Activated T-cell treated with anti-CD3 and anti-CD28 coated beads, Interleukin-2, amount 50 U/mL, for 1 hour (primary cell): Measurements from ENCODE around the gene ZCCHC3.
"Not testable (repeated sequence)": the region's sequence is repeated elsewhere in the genome, so short reads cannot be mapped to it uniquely, and the experiment has no call there.

Source experiments
- DNase-seq: peaks from one replicate; pipeline ENCODE4 v3.0.0-alpha.2; 2020

Gene ZCCHC3, protein sequence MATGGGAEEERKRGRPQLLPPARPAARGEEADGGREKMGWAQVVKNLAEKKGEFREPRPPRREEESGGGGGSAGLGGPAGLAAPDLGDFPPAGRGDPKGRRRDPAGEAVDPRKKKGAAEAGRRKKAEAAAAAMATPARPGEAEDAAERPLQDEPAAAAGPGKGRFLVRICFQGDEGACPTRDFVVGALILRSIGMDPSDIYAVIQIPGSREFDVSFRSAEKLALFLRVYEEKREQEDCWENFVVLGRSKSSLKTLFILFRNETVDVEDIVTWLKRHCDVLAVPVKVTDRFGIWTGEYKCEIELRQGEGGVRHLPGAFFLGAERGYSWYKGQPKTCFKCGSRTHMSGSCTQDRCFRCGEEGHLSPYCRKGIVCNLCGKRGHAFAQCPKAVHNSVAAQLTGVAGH

DNA sequence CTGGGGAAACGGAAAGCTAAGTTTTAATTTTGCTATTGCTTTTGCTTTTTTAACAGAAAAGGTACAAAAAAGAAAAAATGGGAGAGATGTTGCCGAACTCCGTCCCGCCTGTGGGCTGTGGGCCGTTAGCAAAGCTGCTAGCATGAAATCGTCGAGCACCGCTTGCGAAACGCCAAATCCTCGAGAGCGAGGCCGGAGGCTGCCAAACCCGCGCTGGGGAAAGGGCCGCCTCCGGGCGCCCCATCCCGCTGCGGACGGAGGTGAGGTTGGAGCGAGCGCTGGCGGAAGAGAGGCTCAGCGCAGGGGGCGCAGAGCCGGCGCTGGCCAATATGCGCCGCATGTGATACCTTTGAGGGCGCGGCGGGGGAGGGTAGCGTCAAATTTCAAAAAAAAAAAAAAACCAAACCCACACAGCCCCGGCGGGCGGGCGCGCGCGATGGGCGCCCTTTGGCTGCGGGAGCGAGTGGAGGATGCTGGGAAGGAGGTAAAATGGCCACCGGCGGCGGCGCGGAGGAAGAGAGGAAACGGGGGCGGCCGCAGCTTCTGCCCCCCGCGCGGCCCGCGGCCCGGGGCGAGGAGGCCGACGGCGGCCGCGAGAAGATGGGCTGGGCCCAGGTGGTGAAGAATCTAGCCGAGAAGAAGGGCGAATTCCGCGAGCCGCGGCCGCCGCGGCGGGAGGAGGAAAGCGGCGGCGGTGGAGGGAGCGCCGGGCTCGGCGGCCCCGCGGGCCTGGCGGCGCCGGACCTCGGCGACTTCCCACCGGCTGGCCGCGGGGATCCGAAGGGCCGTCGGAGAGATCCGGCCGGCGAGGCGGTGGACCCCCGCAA is at the start of gene ZCCHC3:
ZCCHC3 (plus strand) TSS at position 473 of the 827 bp plus-strand sequence; CDS start at position 490, 17 bp downstream.
- DNase-seq, result peak; percentile 82

DNA sequence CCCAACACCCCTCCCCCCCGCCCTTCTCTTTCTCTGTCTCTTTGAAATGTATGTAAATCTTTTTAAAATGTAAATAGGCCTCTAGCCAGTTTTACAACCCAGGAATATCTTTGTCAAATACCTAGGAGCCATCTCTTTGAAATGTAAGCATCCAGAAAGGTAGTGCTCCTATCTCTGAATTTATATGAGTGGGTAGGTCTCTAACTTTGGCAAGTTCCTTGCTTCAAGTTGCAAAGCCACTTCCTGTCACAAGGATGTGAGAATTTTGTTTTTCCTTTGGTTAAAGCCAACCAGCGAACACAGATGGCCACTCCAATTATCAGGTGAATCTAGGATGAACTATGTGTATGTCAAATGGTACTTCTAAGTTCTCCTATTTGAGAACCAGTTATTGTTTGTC is 46.0 kb upstream of the ZCCHC3 start:
- no peak for DNase-seq

DNA sequence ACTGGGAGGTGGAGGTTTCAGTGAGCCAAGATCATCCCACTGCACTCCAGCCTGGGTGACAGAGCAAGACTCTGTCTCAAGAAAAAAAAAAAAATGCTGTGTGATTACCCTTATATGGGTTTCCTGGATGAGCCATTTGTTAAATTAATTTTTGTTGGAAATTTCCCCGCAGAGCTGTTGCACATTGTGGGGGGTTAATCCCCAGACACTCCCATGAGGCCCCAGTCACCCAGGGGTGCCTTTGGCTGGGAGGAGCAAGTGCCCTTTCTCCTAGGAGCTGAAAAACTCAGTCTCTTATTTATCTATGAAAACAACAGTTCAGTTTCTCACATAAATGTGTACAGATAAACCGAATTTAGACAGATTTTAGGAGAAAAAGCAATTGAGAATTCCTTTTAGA is 44.6 kb upstream of the ZCCHC3 start:
- no peak for DNase-seq

DNA sequence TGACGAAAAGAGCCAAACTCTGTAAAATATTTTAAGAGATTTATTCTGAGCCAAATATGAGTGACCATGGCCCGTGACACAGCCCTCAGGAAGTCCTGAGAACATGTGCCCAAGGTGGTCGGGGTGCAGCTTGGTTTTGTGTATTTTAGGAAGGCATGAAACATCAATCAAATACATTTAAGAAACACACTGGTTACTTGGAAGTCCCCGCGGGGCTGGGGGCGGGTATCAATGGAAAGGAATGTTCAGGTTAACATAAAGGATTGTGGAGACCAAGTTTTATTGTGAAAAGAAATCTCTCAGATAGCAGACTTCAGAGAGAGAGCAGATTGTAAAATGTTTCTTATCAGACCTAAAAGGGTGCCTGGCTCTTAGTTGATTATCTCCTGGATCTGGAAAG is 43.9 kb upstream of the ZCCHC3 start:
- not testable (repeated sequence) for DNase-seq

DNA sequence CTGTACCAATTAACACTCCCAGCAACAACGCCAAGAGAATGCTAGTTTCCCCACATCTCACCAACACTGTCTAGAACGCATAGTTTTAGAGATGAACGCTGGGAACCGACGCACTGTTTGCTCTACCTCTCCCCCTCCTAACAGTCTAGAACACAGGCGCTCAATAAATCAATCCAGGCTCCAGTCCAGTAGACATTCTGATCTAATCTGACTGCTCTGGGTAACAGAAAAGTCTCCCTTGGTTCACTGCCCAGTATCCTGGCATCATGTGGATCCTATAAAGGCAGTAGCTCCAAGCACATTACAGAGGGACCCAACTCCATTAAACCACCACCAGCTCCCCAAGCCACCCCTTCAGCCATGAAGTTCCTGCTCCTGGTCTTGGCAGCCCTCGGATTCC is 40.0 kb upstream of the ZCCHC3 start, which contains the start of gene DEFB132:
DEFB132 (plus strand) TSS at position 306 of the 400 bp plus-strand sequence; CDS start at position 361, 55 bp downstream.
- DNase-seq, result no peak

DNA sequence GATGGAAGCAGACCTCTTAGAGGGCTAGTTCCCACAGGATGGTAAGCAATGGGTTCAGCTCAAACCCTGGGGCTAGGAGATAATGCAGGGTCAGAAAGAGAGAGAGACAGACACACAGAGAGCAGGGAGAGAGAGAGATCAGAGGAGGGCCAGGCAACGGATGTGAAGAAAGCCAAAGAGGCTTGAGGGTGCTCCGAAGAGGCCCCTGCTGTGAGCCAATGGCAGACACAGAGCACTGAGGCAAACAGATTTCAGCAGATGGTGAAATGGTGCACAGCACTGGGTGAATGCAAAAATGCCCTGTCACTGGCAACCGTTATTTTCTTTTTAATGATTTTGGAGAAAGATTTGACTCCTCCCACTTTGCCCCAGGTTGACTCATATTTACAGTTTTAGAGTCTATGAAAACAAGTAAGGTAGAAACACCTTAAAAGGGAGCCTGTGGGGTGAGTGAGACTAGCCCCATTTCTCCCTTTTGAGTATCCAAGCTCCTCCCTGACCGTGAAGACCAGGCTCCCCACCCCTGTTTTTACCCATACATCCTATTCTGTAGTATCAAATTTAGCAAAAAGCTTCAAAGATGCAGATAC is 39.0 kb upstream of the ZCCHC3 start:
- no peak for DNase-seq

DNA sequence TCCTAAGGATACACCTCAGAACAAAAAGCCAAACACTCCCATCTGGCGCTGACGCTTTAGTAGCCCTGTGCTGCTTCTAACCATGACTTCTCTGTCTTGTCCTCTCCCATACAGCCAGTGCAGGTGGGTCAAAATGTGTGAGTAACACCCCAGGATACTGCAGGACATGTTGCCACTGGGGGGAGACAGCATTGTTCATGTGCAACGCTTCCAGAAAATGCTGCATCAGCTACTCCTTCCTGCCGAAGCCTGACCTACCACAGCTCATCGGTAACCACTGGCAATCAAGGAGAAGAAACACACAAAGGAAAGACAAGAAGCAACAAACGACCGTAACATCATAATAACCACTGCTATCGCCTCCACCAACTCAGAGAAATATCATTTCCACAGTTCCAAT is 38.4 kb upstream of the ZCCHC3 start:
- no peak for DNase-seq

DNA sequence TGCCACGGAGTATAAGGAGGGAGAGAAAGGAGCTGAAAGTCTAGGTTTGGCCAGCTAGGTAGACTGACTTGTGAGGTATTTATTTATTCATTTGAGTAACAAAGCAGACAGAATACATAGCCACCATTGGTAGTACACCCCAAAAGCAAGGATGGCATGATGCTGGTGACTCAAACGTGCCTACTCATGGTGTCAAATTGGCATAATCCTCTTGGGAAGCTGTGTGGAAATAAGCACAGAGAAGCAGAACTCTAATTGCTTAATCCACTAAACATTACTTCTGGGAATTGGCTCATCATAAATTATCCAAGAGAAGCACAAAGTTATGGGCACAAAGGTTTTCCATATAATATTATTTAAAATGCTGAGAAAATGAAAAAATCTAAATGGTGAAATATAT is 37.4 kb upstream of the ZCCHC3 start:
- DNase-seq, result no peak

DNA sequence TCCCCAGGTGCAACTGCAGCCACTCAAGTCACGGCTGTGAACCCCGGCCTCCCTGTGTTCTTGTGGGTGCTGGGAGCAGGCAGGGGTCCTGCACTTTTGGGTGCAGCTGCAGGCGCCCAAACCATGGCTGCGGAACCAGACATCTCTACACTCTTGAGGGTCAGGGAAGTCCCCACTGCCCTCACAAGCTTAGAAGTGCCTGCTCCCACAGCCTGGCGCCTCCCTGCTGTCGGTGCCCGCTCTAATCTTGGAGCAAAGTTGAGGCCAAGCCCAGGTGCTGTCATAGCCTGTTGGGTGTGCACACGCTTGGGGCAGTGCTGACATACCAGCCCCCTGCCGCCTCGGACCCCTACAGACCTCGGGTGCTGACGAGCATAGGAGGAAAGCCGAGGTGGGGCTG is 33.7 kb upstream of the ZCCHC3 start:
- no peak for DNase-seq

DNA sequence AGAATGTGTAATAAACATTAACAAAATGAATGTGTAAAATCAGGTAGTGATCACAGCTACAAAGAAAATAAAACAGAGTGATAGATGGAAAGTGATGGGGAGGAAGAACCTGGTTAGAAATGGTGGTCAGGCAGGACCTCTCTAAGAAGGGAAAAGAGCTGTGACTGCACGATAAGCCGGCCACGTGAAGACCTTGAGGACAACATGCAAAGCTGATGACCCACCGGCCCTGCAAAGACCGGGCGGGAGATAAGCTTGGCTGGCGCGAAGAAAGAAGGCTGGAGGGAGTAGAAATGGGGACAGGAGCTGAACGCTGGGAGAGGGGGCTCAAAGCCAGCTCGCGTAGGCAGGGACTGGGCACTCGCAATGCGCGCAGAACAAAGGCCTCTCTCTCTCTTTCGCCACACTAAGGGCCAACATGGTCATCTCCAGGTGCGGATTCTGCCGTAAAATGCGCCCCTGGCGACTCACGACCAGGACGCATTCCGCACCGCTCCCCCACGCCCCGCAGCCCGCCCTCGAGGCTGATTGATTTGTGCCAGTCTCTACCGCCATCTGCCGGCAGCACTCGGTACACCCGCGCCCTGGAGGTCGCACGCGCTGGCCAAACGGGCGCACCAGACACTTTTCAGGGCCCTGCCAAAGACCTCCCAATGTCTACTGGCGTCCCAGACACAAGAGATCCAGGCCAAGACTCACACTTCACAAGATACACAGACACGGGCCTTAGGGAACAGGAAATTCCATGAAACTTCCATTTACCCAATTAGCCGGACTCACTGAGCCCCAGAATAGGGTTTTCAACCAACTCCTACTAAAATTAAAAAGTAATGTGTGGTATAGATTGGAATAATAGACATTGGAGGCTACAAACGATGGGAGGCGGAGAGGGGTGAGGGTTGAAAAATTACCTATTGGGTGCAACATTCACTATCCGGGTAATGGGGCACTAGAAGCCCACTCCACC is 30.5 kb upstream of the ZCCHC3 start:
- peak; percentile 89 for DNase-seq

DNA sequence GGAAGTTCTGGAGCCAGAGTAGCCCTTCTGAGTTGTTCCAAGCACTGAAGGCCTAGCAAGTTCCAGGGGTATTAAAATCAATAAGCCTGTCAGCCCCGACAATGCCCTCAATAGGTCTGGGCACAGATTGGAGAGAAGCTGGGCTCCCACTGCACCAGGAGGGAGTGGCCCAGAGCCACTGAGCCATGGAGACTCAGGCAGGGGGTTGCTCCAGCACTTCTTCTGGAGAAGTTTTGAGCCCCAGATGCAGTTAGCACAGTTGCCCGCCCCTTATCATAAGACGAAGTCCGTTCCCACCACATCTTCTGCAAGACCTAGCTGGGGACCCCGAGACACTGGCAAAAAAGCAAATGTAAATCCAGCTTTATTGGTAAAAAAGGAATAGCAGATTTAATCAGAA is 26.9 kb upstream of the ZCCHC3 start:
- DNase-seq, result no peak

DNA sequence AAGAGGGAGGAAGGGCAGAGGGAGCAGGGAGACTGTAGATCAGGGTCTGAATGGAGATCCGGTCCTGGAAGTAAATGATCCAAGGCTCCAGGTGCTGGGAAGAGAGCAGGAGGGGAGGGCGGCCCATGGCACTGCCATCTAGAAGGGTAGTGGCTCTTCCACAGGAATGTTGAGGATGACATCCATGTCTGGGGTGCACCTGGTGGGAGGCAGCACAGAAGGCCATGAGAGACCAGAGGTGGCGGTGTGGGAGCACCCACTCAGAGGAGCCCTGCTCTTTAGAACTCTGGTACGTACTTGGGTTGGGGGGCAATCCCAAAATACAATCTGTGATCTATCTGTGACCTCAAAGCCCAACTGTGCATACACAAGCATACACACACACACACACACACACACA is 26.3 kb upstream of the ZCCHC3 start:
- no peak for DNase-seq

DNA sequence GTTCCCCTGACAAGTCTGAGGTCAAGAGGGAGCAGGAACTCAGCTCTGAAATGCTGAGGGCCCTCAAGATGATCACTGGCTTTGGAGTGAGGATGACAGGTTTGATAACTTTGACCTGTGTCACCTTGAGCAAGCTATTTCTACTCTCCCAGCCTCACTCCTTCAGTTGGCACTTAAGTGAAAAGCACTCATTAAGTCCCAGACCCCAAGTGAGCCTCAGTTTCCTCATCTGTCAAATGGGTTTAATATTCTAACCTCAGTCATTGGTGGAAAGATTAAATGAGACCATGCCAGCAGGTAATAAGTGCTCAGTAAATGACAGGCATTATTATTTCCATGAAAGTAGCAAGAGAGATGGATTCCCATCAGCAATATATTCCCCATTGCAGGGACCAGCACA is 25.8 kb upstream of the ZCCHC3 start:
- no peak for DNase-seq

DNA sequence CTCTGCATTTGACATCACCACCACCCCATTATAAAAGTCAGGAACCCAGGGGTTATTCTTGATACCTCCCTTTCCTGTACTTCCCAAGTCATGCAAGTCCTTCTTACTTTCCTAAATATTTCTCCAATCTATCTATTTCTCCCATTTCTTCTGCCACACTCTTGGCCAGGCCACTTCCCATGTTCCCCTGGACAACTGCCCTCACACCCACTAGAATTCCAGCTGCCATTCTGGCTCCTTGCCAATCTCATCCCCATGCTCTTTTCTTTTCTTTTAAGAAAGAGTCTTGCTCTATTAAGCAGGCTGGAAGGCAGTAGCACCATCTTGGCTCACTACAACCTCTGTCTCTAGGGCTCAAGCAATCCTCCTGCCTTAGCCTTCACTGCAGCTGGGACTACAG is 24.7 kb upstream of the ZCCHC3 start:
- DNase-seq, result no peak

DNA sequence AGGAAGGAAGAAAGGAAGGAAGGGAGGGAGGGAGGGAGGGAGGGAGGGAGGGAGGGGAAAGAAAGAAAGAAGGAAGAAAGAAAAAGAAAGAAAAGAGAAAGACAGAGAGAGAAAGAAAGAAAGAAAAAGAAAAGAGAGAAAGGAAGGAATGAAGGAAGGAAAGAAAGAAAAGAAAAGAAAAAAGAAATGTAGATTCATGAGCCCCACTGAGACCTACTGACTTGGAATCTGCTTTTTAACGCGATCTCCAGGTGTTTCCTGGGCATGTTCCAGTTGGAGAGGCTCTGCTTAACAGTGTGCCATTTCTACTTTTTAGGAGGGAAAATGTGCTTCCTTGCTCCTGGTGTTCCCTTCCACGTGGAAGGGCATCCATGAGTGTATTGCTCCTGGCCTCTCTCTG is 23.5 kb upstream of the ZCCHC3 start:
- DNase-seq, result no peak

DNA sequence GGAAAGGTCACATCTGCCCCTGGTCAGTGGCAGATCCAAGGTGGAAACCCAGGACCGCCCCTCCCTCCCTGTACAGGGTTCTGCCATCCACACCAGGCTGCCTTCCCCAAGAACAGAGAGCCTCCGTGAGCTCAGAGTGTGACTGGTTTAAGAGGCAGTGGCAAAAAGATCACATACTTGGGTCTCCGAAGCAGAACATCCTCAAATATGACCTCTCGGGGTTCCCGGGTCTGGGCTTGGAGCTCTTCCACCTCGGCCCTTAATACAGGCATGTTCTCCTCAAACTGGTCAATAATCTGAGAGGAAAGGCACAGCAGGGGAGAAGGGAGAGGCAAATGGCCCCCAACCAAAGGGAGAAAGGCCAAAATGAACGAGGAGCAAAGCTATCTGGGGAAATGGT is 21.6 kb upstream of the ZCCHC3 start:
- DNase-seq, result no peak

DNA sequence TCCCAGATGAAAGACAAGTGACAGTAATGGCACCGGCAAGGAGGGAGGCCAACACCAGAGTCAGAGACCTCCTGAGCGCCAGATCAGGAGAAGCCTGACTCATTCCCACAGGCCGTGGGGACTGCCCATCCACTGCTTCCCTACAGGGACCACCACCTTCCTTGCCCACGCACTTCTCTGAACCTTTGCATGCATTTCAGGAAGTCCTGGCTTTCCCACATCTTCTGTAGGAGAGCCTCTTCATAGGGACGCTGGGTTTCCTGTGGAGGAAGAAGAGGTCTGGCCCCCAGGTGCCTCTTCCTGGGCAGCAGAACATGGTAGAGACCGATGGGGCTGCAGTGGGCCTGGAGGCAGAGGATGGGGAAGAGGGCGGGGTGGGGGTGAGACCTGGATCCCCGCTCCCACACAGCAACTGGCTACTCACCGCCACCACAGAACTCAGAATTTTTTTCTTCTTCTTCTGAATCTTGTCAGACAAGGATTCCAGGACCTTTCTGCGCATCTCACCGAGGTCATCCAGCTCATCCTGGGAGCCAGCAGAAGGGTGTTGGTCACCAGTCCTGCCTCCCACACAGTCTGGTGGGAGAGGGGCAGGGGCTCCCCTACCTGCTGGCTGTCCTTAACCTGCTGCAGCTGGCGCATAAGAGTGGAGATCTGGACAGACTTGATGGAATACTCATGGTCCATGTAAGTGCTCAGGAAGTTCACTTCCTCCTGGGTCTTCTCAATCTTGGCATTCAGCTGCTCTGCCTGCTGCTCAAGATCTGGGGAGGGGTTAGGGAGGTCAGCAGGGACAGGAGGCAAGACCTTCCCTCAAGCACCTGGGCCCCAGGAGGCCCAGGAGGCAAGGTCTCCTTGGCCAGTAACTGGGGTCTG is 20.5 kb upstream of the ZCCHC3 start:
- no peak for DNase-seq

DNA sequence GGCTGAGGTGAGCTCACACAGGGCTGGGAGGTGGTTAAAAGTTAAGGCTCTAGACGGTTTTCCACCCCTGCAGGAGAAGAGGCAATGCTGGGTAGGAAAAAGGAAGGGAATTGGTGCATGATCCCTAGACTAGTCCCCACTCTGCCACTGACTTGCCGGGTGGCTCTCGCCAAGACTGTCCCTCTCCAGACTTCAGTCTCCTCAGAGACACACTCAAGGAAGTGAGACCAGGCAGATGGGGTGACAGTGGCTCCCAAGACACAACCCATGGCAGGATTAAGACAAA is 19.9 kb upstream of the ZCCHC3 start:
- no peak for DNase-seq

DNA sequence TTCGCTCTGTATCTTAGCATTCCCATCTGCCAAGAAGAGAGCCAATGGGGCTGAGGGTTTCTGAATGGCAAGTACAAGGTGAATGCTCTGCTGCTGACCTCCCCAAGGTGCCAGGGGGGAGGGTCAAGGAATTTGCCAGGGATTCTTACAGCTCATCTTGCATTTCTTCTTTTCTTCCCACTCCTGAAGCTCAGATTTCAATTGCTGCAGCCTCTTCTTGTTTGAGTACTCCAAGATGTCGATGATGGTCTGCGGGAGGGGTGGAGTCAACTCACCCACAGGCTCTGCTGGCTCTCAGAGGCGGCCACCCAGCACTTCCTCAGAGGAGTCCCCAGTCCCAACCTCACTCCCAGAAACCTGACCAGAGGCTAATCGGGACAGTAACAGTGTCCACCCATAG is 19.2 kb upstream of the ZCCHC3 start:
- no peak for DNase-seq

DNA sequence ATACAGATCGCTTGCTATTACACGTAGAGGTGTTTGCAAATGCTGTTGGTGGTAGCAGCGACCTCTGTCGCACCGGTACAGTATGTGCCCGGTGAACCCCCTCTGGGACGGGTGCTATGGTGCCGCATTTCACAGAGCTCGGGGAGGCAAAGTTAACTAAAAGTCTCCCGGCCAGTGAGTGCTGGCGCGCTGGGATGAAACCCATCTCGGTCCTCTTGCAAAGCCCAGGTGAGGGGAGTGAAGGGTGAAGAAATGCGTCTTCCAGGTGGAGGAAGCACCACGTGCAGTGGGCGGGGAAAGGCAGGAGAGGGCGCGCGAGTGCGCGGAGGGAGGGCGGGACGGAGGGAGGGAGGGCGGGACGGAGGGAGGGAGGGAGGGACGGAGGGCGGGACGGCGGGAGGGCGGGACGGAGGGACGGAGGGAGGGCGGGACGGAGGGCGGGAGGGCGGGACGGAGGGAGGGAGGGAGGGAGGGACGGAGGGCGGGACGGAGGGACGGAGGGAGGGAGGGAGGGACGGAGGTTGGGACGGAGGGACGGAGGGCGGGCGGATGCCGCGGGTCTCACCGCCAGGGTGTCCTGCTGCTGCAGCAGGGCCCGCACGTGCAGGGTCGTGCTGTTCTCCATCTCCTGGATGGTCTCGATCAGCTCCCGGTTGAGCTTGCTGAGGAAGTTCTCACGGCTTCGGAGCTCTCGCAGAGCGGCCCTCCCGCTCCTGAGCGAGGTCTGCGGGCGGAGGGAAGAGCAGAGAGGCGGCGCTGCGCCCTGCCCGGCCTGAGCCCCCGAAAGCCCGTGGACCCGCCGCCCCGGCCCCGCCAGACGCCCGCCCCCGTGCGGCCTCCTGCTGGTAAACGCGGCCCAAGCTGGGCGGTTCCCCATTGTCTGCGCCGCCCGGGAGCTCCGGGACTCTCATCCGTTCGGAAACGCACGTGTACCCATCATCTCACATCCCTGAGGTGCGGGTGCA is 18.5 kb upstream of the ZCCHC3 start:
- no peak for DNase-seq

DNA sequence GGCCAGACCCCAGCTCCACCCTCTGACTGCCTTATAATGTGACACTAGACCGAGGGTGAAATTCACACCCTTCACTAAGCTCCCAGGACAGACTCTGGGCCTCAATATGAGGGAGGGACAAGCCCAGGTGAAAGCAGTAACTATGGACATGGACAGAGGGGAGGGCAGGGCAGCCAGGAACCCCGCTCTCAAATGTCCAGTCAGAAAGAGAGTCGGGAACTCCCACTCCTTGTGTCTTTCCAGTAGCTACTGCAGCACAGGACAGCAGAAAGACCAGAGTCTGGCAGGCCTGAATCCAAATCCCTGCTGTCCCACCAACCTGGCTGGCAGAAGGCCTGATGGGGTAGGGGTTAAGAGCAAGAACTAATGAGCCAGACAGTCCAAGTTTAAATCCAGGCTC is 13.2 kb upstream of the ZCCHC3 start:
- DNase-seq, result no peak
